Astrocyte (in vitro differentiated cells and primary cell): ENCODE data around the gene MT1H. TPM values are rescaled to one million over a fixed set of nuclear protein-coding genes. Genes with fewer than 3 reads are reported as not detected.

Experiments used
- DNase-seq: peaks from one replicate; pipeline ENCODE4 v3.0.0-alpha.2; 2010; ENCODE audit warnings: low read depth
- FAIRE-seq: peaks from 2 replicates; lab custom pipeline; 2011; peaks lifted over from hg19 to GRCh38; lab: Jason Lieb, UNC
- H2AFZ ChIP-seq: 2 replicates; pipeline ENCODE4 v1.6.0; 2012; ENCODE audit warnings: low read depth, low read length, inconsistent platforms
- H3K27ac ChIP-seq: 2 replicates; pipeline ENCODE4 v1.5.1; 2011; ENCODE audit warnings: low read depth, low read length, inconsistent platforms
- H3K27me3 ChIP-seq: 2 replicates; pipeline ENCODE4 v1.6.0; 2011; ENCODE audit warnings: low read length, inconsistent platforms; ENCODE audit not compliant: insufficient read depth
- H3K36me3 ChIP-seq: 2 replicates; pipeline ENCODE4 v1.5.1; 2011; ENCODE audit warnings: low read length, inconsistent platforms; ENCODE audit not compliant: insufficient read depth
- H3K4me1 ChIP-seq: 2 replicates; pipeline ENCODE4 v1.5.1; 2011; ENCODE audit warnings: low read length, inconsistent platforms; ENCODE audit not compliant: insufficient read depth
- H3K4me2 ChIP-seq: 2 replicates; pipeline ENCODE4 v1.6.0; 2012; ENCODE audit warnings: low read length, inconsistent platforms
- H3K4me3 ChIP-seq: 2 replicates; pipeline ENCODE4 v1.5.1; 2011; ENCODE audit warnings: low read depth, mild to moderate bottlenecking, low read length, inconsistent platforms; ENCODE audit not compliant: insufficient read depth
- H3K79me2 ChIP-seq: 2 replicates; pipeline ENCODE4 v1.6.0; 2012; ENCODE audit warnings: mild to moderate bottlenecking, low read length, inconsistent platforms; ENCODE audit not compliant: insufficient read depth
- H3K9ac ChIP-seq: 2 replicates; pipeline ENCODE4 v1.6.0; 2012; ENCODE audit warnings: mild to moderate bottlenecking, low read length, inconsistent platforms
- H3K9me3 ChIP-seq: 2 replicates; pipeline ENCODE4 v1.5.1; 2012; ENCODE audit warnings: low read depth, mild to moderate bottlenecking, low read length, inconsistent platforms; ENCODE audit not compliant: insufficient read depth
- H4K20me1 ChIP-seq: 2 replicates; pipeline ENCODE4 v1.6.0; 2012; ENCODE audit warnings: low read length, inconsistent platforms; ENCODE audit not compliant: insufficient read depth
- H3K27ac Mint-ChIP-seq: one replicate; pipeline ENCODE4 v1.8.0; 2021; ENCODE audit warnings: mild to moderate bottlenecking, mixed read lengths; ENCODE audit not compliant: unreplicated experiment
- H3K27me3 Mint-ChIP-seq: one replicate; pipeline ENCODE4 v1.8.0; 2021; ENCODE audit warnings: low read depth, mixed read lengths; ENCODE audit not compliant: unreplicated experiment
- H3K36me3 Mint-ChIP-seq: one replicate; pipeline ENCODE4 v1.8.0; 2021; ENCODE audit warnings: low read depth, mixed read lengths; ENCODE audit not compliant: unreplicated experiment
- H3K4me1 Mint-ChIP-seq: one replicate; pipeline ENCODE4 v1.8.0; 2021; ENCODE audit warnings: low read depth, mixed read lengths; ENCODE audit not compliant: unreplicated experiment
- H3K4me3 Mint-ChIP-seq: one replicate; pipeline ENCODE4 v1.8.0; 2021; ENCODE audit warnings: mild to moderate bottlenecking, moderate library complexity, mixed read lengths; ENCODE audit not compliant: unreplicated experiment
- H3K9me3 Mint-ChIP-seq: one replicate; pipeline ENCODE4 v1.8.0; 2021; ENCODE audit warnings: mild to moderate bottlenecking, mixed read lengths; ENCODE audit not compliant: unreplicated experiment
- EZH2 ChIP-seq: IDR thresholded peaks from 2 replicates; pipeline ENCODE4 v1.6.1; 2012; ENCODE audit warnings: mild to moderate bottlenecking, low read length, inconsistent platforms; ENCODE audit not compliant: insufficient read depth
- total RNA-seq: library from RNA; stranded (reverse); gene quantifications from 2 replicates; pipeline ENCODE4 v1.2.1, GENCODE V29; 2021
- TF ChIP-seq, protein P1 (sequence below): IDR thresholded peaks from 2 replicates; pipeline ENCODE4 v1.5.1; 2011; ENCODE audit warnings: low read depth, mild to moderate bottlenecking, inconsistent platforms, low read length, moderate library complexity; ENCODE audit not compliant: insufficient read depth

The MT1H gene
- total RNA-seq, 1 donor from 2014 or later = not detected

DNA sequence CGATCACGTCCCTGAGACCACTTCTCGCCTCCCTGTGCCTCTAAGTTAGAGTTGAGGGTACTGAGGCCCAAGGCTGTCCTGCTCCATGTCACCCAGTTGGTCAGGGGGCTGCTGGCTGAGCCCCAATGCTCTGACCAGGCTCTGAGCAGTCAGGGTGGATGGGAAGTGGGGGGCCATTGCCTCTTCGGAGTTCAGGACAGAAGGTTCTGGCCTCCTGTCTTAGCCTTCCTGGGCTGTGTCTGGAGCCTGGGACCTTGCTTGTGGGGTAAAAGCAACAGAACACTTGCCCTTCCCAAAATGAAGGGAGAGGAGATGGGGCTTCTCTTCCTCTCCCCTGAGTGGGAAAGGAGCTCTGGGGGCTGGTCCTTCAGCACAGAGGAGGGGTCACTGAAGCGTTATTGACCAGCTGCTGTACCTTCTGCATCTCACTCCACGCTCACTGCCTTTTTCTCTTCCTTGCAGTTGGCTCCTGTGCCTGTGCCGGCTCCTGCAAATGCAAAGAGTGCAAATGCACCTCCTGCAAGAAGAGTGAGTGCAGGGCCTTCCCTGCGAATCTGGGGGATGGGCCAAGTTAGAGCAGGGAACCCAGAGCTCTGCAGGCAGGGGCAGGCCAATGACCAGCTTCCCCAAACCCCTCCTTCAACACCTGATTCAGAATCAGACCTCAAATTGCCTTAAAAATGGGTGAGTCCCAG lies 13.2 kb downstream of the MT1H start:
- peak overlapping the region; percentile 94 for H2AFZ ChIP-seq
- no peaks in the 10 kb centered on the region for H3K79me2 ChIP-seq
- Mint-ChIP-seq H3K4me3 (peak overlapping the region; percentile 86), H3K27ac (peak overlapping the region; percentile 62), H3K9me3 (peaks cover 14% of the 10 kb centered on the region), H3K36me3 (peaks cover 3% of the 10 kb centered on the region), H3K27me3 (peaks cover 49% of the 10 kb centered on the region), H3K4me1 (peaks cover 3% of the 10 kb centered on the region)
- no peak for TF ChIP-seq EZH2
- TF ChIP-seq, protein P1, sequence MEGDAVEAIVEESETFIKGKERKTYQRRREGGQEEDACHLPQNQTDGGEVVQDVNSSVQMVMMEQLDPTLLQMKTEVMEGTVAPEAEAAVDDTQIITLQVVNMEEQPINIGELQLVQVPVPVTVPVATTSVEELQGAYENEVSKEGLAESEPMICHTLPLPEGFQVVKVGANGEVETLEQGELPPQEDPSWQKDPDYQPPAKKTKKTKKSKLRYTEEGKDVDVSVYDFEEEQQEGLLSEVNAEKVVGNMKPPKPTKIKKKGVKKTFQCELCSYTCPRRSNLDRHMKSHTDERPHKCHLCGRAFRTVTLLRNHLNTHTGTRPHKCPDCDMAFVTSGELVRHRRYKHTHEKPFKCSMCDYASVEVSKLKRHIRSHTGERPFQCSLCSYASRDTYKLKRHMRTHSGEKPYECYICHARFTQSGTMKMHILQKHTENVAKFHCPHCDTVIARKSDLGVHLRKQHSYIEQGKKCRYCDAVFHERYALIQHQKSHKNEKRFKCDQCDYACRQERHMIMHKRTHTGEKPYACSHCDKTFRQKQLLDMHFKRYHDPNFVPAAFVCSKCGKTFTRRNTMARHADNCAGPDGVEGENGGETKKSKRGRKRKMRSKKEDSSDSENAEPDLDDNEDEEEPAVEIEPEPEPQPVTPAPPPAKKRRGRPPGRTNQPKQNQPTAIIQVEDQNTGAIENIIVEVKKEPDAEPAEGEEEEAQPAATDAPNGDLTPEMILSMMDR = no peak
- H3K9ac ChIP-seq = peak overlapping the region; percentile 86
- no peaks in the 10 kb centered on the region for H3K27me3 ChIP-seq
- peak overlapping the region; percentile 80 for H3K4me3 ChIP-seq
- H3K27ac ChIP-seq = peak overlapping the region; percentile 40
- DNase-seq (no peak), FAIRE-seq (no peak)
- no peaks in the 10 kb centered on the region for H4K20me1 ChIP-seq
- peak overlapping the region; percentile 95 for H3K4me2 ChIP-seq
- H3K4me1 ChIP-seq = peaks cover 14% of the 10 kb centered on the region
- no peaks in the 10 kb centered on the region for H3K36me3 ChIP-seq
- H3K9me3 ChIP-seq = peaks cover 3% of the 10 kb centered on the region

DNA sequence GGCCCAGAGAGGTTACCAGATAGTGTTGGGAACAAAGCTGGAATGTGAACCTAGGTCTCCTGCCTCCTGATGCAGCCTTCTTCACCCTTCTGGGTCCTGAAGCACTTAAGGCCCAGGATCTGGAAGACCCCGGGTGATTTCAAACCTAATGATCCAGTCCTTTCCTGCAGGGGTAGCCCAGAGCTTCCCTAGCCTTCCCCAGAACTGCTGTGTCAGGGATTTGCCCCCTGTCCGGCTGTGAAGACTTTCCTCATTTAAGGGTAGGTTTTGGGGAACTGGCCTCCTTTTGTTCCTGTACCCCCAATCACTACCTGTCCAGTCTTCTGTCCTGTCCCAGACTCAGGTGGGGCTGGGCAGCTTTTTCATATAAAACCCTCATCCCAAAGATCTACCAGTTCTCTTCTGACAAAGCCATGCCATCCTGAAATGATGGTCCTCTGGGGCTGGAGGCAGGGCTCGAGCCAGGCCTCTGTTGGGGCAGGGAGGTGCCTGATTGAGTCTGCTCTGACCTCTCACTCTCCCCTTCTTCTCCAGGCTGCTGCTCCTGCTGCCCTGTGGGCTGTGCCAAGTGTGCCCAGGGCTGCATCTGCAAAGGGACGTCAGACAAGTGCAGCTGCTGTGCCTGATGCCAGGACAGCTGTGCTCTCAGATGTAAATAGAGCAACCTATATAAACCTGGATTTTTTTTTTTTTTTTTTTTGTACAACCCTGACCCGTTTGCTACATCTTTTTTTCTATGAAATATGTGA lies 14.0 kb downstream of the MT1H start:
- H3K27ac ChIP-seq = no peak overlapping the region
- no peak for FAIRE-seq
- no peaks in the 10 kb centered on the region for H3K36me3 ChIP-seq
- H4K20me1 ChIP-seq = no peaks in the 10 kb centered on the region
- DNase-seq = no peak
- peaks cover 3% of the 10 kb centered on the region for H3K9me3 ChIP-seq
- H3K4me1 ChIP-seq = peaks cover 14% of the 10 kb centered on the region
- peaks cover 17% of the 10 kb centered on the region for H3K9me3 Mint-ChIP-seq
- no peaks in the 10 kb centered on the region for H3K79me2 ChIP-seq
- H3K27me3 ChIP-seq = no peaks in the 10 kb centered on the region
- peak overlapping the region; percentile 86 for H3K9ac ChIP-seq
- H3K4me3 Mint-ChIP-seq = no peak overlapping the region
- H3K36me3 Mint-ChIP-seq = peaks cover 3% of the 10 kb centered on the region
- no peak for TF ChIP-seq EZH2
- TF ChIP-seq, protein P1 = no peak
- peak overlapping the region; percentile 80 for H3K4me3 ChIP-seq
- peaks cover 3% of the 10 kb centered on the region for H3K4me1 Mint-ChIP-seq
- H3K4me2 ChIP-seq = peak overlapping the region; percentile 95
- peaks cover 47% of the 10 kb centered on the region for H3K27me3 Mint-ChIP-seq
- H3K27ac Mint-ChIP-seq = no peak overlapping the region
- no peak overlapping the region for H2AFZ ChIP-seq
